D341Med (cell line): Measurements from ENCODE around the gene PXDN.
"Not testable (repeated sequence)": the region's sequence is repeated elsewhere in the genome, so short reads cannot be mapped to it uniquely, and the experiment has no call there.

Experiments used
- DNase-seq: peaks from one replicate; pipeline ENCODE4 v3.0.0; 2012; ENCODE audit warnings: low spot score

The PXDN gene

DNA sequence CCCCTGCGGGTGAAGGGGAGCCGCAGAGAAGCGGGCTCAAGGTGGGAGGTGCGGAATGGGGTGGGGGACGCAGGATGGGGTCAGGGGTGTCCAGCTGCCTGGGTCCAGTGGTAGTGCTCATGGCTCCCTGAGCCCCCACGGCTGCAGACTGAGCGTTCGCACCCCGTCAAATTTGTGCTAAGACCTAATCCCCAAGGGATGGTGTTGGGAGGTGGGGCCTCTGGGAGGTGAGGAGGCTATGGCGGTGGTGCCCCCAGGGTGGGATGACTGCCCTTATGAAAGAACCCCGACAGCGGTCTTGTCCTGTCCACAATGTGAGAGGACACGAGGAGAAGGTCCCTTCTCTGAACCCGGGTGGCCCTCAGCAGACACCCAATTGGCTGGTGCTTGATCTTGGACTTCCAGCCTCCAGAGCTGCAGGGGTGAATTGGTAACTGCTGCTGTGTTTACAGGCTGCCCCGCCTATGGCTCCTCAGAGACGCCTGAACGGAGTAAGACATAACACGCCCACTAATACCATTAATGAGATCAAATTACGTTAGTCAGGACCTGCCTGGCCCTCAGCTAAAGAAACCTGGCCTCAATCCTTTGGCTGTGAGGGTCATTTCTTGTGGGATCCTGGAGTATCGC is 42.6 kb downstream of the PXDN start:
- DNase-seq, result no peak

DNA sequence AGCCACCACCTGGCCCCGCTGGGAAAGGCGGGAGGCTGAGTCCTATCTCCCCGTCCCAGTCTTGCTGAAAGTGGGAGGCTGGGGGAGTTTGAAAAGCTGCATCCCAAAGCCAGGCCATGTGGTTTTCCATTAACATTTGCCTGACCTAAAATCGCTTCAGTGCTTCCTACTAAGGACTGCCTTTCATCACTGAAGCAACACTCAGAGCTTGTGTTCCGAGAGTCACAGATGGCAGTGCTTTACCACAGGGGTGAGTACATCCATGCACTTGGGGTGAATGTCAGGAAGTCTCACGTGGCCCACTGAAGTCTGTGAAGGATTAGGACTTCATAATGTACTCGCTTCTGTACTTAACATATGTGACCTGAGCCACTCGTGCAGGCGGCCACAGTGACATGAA is 43.3 kb downstream of the PXDN start:
- no peak for DNase-seq

DNA sequence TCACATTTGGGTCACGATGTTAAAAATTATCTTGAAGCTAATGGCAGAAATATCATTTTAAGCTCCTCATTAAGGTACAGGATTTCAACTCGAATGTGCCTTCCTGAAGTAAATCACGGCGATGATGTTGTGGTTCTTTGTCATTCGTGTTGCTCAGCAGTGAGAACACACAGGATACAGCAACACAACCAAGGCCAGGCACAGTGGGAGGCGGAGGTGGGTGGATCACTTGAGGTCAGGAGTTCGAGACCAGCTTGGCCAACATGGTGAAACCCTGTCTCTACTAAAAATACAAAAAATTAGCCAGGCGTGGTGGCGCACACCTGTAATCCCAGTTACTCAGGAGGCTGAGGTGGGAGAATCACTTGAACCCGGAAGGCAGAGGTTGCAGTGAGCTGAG is 43.9 kb downstream of the PXDN start:
- DNase-seq, result not testable (repeated sequence)

DNA sequence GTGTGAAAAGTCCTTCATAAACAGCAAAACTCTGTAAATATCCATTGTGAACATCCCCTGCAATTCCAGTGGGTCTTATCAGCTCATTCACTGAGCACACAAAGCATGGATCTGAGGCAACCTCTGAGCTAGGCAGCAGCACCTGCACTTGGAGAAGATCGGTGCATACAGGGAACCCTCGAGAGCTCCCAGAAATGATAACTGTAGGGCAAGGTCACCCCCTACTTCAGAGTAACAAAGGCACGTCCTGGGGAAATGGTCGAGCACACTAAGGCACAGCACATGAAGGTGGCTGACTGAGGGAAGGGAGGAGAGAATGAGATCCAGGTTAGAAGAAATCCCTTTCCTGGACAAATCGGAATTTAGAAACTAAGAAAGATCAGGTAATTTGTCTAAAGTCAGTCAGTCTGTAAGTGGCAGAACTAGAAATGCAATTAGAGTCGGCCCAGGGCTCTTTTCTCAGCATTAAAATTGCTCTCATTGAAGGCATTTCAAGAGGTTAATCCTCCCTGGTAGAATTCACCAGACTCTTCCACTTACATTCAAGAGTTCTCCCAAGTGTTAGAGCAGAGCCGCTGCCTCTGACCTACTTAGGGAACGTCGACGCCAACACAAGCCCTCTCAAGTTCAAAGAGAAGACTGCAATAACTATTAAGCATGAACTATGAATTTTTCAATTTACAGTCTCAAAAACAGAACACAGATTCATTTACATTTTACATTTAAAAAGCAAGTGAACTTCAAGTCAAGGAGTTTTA is 45.9 kb downstream of the PXDN start:
- DNase-seq, result no peak

DNA sequence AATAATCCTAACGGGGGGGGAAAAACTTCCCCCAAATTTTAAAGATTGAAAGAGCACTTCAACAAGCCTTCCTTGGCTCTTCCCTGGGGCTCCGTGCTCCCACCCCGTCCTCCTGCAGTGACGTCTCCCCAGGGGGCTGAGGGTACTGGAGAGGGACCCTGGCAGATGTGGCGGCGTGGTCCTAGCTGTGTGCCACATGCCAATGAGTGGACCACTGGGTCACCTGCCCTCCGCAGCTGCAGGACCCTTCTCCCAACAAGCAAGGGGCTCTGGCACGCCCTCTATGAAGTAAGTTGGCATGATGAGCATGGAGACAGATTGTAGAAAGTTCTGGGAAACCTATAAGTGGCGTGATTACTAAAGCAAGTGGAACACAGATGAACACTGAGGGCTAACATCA is 46.7 kb downstream of the PXDN start:
- no peak for DNase-seq

DNA sequence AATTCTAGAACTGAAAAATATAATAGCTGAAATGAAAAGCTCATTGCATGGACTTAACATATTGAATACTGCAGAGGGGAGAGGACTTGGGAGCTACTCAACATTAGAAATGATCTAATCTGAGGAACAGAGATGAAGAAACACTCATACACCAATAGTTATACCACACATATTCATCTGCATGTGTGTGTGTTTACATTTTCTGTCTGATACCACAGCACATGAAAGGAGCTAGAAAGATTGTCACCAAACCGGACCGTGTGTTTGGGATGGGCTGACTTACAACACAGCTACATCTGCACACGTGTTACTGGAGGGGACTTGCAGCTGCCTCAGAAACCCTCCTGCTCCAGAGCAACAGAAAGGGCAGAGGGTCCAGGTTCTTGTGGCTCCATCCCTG is 47.8 kb downstream of the PXDN start:
- DNase-seq, result no peak

DNA sequence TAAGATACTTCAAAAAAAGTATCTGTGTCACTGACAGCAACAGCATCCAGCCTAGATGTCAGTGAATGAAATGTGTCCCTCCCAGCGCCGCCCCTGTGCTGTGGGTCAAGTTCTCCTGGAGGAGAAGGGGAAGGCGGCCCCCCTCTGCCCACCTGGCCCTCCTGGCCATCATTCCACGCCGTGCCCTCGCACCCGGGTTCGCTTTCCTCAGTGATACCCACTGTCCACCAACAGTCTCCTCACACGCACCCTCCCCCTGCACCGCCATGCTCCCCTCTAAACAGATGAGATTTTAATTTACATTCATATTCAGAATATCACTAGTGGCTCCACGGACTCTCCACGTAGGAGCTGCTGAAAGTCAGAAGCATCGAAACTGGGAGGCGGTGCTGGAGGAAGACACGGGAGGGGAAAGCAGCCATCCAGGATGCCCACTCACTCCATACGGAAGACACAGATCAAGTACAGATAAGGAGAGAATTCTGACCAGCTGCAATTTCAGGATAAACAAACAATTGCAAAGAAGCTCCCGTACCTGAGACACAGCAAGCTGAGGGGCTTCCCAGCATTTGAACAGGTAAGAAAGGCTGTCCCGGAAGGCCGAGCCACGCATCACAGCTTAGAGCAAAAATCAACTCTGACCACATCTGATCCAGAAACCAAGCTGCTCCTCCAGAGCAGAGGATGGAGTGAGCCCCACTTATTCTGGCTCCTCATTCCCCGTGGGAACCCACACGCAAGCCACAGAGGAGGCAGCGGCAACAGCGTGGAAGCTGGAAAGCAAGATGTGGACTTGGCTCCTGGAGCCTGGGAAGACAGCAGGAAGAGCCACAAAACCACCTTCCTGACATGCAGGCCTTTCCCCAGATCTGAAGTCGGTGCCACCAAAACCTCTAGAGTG is 49.7 kb downstream of the PXDN start:
- no peak for DNase-seq

DNA sequence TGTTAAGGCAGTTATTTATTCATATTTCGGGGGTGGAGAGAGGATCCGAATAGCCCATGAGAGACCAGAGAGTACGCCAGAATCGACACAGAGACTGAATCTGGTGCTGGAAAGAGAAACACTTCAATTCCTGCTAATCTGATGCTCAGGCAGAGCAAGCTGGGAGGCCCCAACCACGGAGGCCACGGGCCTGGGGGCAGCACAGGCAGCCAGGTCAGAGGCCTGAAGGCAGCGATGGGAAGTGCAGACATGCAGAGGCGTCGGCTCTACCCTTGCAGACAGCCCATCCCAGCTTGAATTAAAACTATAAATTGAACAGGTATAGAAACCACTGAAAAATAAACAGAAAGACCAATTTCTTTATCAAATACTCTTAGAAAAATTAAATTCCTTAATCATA is 50.6 kb downstream of the PXDN start:
- no peak for DNase-seq

DNA sequence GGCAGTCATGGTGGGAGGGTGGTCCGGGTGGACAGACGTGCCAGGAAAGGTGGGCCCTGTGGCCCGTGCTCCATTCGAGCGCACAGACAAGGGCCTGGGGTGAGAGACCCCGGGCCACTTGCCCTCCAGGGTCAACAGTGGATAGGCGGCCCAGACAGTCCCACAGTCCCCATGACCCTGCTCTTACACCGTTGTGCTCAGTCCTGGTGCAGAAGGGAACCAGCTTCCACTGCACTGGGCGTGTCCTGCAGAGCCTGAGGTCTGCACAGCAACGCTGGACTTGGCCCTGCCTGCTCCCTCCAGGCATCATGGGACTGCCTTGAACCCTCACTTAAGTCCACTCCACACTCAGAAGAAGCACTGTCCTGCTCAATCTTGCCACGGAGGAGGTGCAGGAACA is 52.0 kb downstream of the PXDN start:
- no peak for DNase-seq

DNA sequence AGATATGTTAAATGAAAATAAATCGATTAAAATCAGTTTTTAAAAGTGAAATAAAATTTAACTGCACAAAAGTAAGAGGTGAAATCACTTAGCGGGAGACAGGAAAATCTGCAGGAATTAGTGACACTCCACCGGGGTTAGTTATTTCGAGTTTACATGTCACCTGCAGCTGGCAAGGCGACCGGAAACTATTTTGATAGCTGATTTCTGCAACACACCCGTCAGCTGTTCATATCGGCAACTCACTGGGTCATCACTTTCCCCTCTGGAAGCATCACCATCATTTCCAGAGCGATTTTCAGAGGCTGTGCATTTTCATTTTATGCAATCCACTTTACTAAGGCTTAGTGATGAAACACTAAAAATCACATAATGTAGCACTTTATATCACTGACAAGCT is 52.9 kb downstream of the PXDN start:
- DNase-seq, result no peak

DNA sequence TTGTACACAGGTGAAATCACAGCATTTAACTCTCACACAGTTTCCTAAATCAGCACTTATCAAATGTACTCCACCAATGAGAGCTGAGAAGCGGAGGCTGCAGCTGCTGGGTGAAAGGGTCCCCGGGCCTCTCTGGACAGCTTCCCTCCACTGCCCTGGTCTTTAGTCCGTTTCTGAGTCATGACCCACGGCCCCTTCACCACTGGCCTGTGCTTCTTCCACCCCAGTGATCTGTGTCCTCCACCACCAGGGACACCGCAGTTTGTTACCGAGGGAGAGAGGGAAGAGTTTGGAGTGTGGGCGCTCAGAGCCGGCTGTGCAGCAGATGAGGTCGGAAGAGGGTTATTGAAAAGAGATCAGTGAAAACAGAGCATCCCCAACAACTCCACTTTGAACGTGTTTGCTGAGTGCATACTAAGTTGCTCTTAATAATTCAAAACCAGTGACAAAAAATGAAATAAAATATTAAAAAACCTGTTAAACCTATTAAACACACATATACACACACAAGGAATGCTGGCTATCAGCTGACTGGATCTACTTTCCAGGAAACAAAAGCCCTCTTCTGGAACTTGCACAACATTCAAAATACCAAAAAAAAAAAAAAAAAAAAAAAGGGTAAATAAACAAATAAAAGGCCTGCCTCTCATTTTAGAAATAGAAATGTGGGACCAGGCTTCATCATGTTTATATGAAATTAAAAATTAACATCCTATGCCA is 54.1 kb downstream of the PXDN start:
- DNase-seq, result no peak

DNA sequence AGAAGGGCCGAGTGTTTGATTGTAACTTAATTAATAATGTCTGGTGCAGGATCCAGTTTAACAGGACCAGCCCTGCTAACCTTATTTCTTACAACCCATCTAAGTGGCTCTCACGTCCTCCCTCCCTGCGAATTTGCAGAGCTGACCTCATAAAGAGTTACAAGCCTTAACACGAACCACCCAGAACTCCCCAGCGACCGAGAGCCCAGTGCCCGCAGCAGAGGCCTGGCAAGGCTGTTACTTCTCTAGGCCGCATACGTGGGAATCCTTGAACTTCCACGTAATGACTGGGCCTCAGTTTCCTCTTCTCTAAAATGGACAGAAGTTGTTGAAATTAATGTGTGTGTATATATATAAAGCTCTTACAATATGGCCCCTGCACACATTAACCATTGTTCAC is 55.5 kb downstream of the PXDN start:
- DNase-seq, result no peak

DNA sequence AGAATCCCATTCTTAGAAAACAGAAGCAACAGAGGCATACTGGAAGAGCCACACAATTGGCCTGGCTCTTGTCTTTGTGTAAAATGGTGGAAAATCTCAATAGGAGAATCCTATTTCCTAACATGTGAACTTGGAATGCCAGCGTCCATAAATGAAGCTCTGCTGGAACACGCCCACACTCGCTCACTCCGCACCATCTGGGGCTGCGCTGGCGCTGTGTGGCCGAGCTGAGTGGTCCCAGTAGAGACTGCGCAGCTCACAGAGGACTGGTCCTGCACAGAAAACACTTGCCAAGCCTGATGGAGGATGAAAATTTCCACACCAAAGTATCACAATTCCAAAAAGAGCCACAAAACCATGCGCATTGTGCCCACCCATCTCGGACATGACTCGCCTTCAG is 56.2 kb downstream of the PXDN start:
- no peak for DNase-seq

DNA sequence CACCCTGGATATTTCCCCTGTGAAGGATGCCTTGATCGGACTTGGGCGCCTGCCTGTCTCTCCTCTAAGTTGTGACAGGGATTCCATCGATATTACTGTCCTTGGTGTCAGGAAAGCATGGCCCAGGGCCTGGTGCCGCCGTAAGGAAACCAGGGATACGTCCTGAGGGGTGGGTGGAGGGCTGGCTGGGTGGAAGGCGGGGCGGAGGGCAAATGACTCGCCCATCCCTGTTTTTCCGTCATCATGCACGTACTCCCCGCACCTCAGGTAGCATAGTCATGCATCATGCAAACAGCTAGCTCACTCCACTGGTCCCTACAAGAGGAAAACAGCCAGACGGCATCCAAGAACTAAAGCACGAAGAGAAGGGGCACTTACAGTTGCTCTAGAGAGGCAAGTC is 57.1 kb downstream of the PXDN start:
- no peak for DNase-seq

DNA sequence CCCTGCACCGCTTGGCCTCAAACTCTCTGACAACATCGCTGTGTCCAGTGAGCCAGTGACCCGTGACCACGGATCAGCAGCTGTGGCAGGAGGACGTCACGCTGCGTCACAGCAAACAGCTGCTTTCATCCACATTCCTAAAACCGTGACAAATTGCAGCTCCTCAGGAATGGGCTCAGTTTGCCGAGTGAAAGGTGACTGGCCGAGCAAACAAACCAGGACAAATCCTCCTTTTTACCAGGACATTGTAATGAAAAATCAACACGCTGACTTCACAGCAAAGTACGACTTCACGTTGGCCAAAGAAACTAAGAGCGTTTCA is 57.6 kb downstream of the PXDN start:
- DNase-seq, result no peak

DNA sequence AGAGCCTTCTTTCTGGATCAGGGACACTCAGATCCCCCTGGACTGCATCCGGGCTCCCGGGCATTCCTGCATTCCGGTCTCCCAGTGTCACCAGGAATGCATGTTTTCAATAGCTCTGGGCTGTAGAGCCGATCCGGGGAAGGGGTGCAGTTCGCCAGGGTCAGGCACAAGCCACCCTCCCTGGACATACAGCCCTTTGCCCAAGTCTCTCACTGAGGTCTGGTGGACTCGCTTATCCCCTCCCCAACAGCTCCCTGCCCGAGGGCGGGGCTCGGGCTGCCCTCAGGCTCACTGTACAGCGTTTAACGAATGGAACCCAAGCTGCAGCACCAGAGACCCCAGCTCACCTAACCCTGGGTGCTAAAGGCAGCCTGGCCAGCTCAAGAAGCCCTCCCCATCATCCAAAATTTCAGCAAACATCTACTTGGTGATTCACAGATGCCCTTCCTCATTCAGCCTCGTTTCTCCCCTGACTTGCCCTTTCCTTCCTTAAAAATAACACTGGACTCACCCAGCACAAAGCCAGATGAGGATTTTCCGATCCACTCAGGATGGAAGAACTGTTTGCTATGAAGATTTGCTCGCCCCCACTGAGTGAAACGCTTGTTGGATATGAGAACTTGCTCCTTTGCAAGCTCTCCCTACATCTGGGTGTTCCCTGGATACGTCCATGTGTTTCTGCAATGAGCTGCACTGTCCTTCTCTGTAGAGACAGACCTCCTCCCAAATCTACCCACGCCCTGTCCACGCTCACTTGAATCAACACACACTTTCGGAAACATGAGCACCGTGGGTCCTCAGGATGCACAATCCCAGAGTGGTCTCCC is 58.1 kb downstream of the PXDN start:
- no peak for DNase-seq

DNA sequence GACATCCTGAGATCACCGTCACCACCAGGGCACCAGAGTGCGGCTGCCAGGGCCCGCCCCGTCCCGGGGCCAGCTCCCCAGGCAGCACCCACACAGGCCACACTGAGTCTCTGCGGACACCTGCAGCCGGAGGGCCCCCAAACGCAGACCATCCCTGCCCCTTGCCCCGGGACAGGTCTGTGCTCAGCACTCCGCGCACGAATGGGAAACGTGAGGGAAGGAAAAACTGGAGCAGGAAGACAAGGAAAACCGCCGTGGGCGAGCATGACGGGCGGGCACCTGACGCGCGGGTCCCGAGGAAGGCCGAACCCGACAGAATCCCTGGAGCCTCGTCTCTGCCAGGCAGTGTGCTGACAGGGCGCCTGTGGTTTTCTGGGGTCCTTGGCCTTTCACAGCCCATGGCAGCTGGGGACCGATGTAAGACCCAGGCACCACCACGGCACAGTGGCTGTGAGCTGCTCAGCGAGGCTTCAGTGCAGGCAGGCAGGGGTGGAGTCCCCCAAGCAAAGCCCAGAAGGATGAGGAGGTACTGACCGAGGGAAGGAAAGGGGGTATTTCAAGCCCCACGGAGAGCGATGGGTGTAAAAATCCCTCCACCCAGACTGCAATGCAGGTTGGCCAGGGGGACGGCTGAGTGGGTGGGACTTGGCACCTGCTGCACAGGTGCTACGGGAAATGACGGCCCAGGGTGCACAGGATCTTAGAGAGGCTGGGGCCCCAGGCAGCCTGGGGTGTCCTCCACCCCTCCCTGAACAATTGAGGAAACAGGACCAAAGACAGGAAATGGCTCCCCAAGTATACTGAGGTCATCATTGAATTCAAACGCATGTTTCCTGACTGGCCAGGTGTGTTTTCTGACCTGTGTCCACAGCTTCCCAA is 59.0 kb downstream of the PXDN start:
- no peak for DNase-seq

DNA sequence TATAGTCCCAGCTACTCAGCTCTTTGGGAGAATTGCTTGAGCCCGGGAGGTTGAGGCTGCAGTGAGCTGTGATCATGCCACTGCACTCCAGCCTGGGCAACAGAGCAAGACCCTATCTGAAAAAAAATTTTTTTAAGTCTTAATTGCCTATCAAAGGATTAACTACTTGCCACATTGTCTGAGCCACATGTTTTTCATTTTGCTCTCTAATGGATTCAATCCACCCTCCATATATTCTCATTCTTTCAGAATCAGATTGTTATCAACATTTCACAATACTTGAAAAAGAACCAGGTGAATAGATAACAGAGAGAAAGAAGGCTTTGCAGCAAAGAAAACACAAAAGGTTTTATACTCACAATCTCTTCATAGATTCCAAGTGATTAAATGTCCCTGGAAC is 61.0 kb downstream of the PXDN start:
- no peak for DNase-seq

DNA sequence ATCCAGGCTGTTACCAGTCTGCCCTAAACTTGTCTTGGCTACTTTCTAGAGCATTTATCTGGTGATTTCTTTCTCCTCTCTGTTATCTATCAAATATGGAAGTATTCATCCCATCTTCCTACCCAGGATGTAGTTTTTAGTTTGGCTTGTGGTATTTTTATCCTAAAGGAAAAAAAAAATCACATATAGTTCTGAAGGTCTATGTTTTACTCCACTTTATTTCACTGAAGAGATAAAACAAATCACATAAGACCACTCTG is 62.2 kb downstream of the PXDN start:
- DNase-seq, result no peak

DNA sequence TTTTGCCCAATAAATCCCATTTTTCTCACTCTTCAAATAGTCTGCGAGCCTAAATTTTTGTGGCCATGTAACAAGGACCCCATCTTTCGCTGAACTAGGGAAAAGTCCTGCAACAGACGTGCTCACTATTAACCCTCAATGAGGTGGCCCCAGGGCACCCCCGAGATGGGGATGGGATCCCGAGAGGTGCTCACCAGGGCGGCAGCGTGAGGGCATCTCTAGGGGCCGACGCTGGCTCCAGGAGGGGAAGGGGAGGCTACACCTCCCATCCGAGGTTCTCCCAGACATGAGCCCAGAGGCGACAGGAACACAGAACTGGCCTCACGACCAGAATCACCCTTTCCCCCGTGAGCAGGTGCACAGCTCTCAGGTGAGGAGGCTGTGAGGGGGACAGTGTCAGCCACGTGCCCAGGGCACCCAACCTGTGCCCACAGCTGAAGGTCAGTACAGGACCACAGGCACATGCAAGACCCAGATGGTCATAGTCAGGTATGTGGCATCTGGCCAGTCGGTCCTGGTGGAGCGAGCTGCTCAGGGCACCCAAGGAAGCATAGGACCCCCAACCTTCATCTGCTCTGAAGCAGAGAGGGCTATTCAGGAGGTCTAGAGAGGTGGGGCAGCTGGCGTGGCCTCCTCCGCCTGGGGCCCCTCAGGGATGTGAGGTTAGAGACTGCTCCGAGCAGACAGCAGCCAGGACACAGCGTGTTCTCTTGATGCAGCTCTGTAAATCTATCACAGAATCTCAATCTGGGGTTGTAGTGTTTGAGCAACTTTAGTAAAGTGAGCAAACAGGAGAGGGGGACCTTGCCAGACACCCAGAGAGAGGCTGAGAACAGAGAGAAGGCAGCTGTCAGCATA is 62.8 kb downstream of the PXDN start:
- no peak for DNase-seq
